SK-N-MC (cell line): ENCODE measurements around the gene MRPL21.

ENCODE experiments used
- EZH2 ChIP-seq: fragments of 200-600 bp; sonication (generic); IDR thresholded peaks from one replicate; pipeline ENCODE4 v1.6.1; 2017; ENCODE audit warnings: antibody characterized with exemption
- FOXP2 ChIP-seq: optimal IDR thresholded peaks from 2 replicates; pipeline ENCODE3; 2011; ENCODE audit warnings: mild to moderate bottlenecking, moderate library complexity; ENCODE audit not compliant: insufficient read depth; ENCODE audit errors: extremely low read length, control extremely low read depth
- POLR2AphosphoS5 ChIP-seq: IDR thresholded peaks from 2 replicates; pipeline ENCODE4 v1.6.1; 2012; ENCODE audit warnings: mild to moderate bottlenecking, low read depth, low read length, borderline replicate concordance

DNA sequence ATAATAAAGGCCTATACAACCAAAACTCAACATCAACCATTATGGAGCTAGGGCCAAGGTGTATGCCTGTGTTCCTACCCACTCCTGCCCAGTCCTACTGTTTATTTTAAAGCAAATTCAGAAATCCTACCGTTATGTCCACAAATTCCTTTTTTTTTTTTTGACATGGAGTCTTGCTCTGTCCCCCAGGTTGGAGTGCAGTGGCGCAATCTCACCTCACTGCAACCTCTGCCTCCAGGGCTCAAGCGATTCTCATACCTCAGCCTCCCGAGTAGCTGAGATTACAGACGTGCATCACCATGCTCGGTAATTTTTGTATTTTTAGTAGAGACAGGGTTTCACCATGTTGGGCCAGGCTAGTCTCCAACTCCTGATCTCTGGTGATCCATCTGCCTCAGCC lies 58.8 kb downstream of the MRPL21 start:
- no peak for TF ChIP-seq EZH2
- no peak for TF ChIP-seq POLR2AphosphoS5
- no peak for TF ChIP-seq FOXP2
